Glutamatergic neuron (in vitro differentiated cells): ENCODE data around the gene KIF12. TPM values are rescaled to one million over a fixed set of nuclear protein-coding genes. Genes with fewer than 3 reads are reported as not detected.

Experiments used
- DNase-seq: peaks from one replicate; pipeline ENCODE4 v3.0.0; 2022
- H3K27ac Mint-ChIP-seq: one replicate; pipeline ENCODE4 v1.8.0; 2020; ENCODE audit warnings: mild to moderate bottlenecking, mixed read lengths, inconsistent platforms; ENCODE audit not compliant: unreplicated experiment
- H3K27me3 Mint-ChIP-seq: one replicate; pipeline ENCODE4 v1.8.0; 2020; ENCODE audit warnings: mild to moderate bottlenecking, moderate library complexity, mixed read lengths, inconsistent platforms; ENCODE audit not compliant: unreplicated experiment
- H3K36me3 Mint-ChIP-seq: one replicate; pipeline ENCODE4 v1.8.0; 2020; ENCODE audit warnings: mild to moderate bottlenecking, mixed read lengths, inconsistent platforms; ENCODE audit not compliant: unreplicated experiment
- H3K4me1 Mint-ChIP-seq: one replicate; pipeline ENCODE4 v1.8.0; 2020; ENCODE audit warnings: mild to moderate bottlenecking, low read depth, mixed read lengths, inconsistent platforms; ENCODE audit not compliant: unreplicated experiment
- H3K4me3 Mint-ChIP-seq: one replicate; pipeline ENCODE4 v1.8.0; 2020; ENCODE audit warnings: mild to moderate bottlenecking, mixed read lengths, inconsistent platforms; ENCODE audit not compliant: unreplicated experiment
- H3K9me3 Mint-ChIP-seq: one replicate; pipeline ENCODE4 v1.8.0; 2020; ENCODE audit warnings: mild to moderate bottlenecking, moderate library complexity, mixed read lengths, inconsistent platforms; ENCODE audit not compliant: unreplicated experiment
- total RNA-seq: library from RNA; stranded (reverse); fragmentation: NEBNext Ultra II Directional; extraction: Animal tissue kit (Norgen Biotek cat#: 25700); gene quantifications from one replicate; pipeline ENCODE4 v1.2.1, GENCODE V29; 2021; ENCODE audit not compliant: unreplicated experiment
- TF ChIP-seq, protein P1 (sequence below): fragments of 200-600 bp; sonication (generic); IDR thresholded peaks from one replicate; pipeline ENCODE4 v1.5.0; 2021; ENCODE audit not compliant: partially characterized antibody, unreplicated experiment

The KIF12 gene
- total RNA-seq, 1 donor from 2014 or later = 0.93 TPM

GRCh38 chr9:114140850-114141249 lies 41.8 kb upstream of the KIF12 start:
- Mint-ChIP-seq H3K4me1 (peaks cover 2% of the 10 kb centered on the region), H3K4me3 (no peak overlapping the region), H3K27me3 (peaks cover 4% of the 10 kb centered on the region), H3K36me3 (peaks cover 10% of the 10 kb centered on the region), H3K9me3 (peaks cover 8% of the 10 kb centered on the region), H3K27ac (no peak overlapping the region)
- TF ChIP-seq, protein P1, sequence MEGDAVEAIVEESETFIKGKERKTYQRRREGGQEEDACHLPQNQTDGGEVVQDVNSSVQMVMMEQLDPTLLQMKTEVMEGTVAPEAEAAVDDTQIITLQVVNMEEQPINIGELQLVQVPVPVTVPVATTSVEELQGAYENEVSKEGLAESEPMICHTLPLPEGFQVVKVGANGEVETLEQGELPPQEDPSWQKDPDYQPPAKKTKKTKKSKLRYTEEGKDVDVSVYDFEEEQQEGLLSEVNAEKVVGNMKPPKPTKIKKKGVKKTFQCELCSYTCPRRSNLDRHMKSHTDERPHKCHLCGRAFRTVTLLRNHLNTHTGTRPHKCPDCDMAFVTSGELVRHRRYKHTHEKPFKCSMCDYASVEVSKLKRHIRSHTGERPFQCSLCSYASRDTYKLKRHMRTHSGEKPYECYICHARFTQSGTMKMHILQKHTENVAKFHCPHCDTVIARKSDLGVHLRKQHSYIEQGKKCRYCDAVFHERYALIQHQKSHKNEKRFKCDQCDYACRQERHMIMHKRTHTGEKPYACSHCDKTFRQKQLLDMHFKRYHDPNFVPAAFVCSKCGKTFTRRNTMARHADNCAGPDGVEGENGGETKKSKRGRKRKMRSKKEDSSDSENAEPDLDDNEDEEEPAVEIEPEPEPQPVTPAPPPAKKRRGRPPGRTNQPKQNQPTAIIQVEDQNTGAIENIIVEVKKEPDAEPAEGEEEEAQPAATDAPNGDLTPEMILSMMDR = no peak
- DNase-seq = no peak

DNA sequence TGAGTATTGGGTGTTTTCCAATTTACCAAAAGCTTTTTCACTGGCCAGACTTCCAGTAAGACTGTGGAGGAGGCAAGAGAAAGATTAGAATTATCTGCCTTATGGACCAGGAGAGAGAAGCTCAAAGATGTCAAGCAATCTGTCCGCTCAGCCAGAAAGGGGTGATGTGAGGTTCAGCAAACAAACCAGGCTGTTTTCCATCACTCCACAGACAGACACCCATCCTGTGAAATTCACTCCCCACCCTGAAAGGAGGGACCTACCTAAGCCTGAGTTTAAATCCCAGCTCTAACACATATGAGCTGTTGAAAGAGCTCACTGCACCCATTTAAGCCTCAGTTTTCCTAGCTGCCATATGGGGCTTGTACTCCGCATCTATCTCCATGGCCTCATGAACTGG lies 41.3 kb upstream of the KIF12 start:
- Mint-ChIP-seq H3K36me3 (peaks cover 10% of the 10 kb centered on the region), H3K27me3 (peaks cover 4% of the 10 kb centered on the region), H3K27ac (no peak overlapping the region), H3K9me3 (peaks cover 8% of the 10 kb centered on the region), H3K4me3 (no peak overlapping the region), H3K4me1 (peaks cover 2% of the 10 kb centered on the region)
- TF ChIP-seq, protein P1 = no peak
- DNase-seq = no peak

GRCh38 chr9:114139071-114139470 lies 40.0 kb upstream of the KIF12 start:
- no peak for DNase-seq
- no peak overlapping the region for H3K4me3 Mint-ChIP-seq
- H3K27ac Mint-ChIP-seq = no peak overlapping the region
- H3K36me3 Mint-ChIP-seq = peaks cover 10% of the 10 kb centered on the region
- TF ChIP-seq, protein P1 = no peak
- peaks cover 2% of the 10 kb centered on the region for H3K4me1 Mint-ChIP-seq
- H3K27me3 Mint-ChIP-seq = peaks cover 7% of the 10 kb centered on the region
- H3K9me3 Mint-ChIP-seq = peaks cover 8% of the 10 kb centered on the region

- H3K27ac Mint-ChIP-seq = no peak overlapping the region
- H3K36me3 Mint-ChIP-seq = peaks cover 11% of the 10 kb centered on the region
- H3K9me3 Mint-ChIP-seq = peaks cover 8% of the 10 kb centered on the region
- H3K4me3 Mint-ChIP-seq = no peak overlapping the region
- TF ChIP-seq, protein P1 = no peak
- peaks cover 2% of the 10 kb centered on the region for H3K4me1 Mint-ChIP-seq
- no peak for DNase-seq
- peaks cover 7% of the 10 kb centered on the region for H3K27me3 Mint-ChIP-seq
Observed at GRCh38 chr9:114138552-114138971, 39.5 kb upstream of the KIF12 start.

- TF ChIP-seq, protein P1 = no peak
- peaks cover 7% of the 10 kb centered on the region for H3K27me3 Mint-ChIP-seq
- no peak overlapping the region for H3K4me3 Mint-ChIP-seq
- H3K27ac Mint-ChIP-seq = no peak overlapping the region
- no peak for DNase-seq
- peaks cover 8% of the 10 kb centered on the region for H3K9me3 Mint-ChIP-seq
- H3K36me3 Mint-ChIP-seq = peaks cover 14% of the 10 kb centered on the region
- peaks cover 2% of the 10 kb centered on the region for H3K4me1 Mint-ChIP-seq
Observed at GRCh38 chr9:114137831-114138230, 38.7 kb upstream of the KIF12 start.
